Neural progenitor cell (in vitro differentiated cells): ENCODE results near the gene ARMH1.
"Not testable (repeated sequence)": the region's sequence is repeated elsewhere in the genome, so short reads cannot be mapped to it uniquely, and the experiment has no call there.

Experiments
- EZH2 ChIP-seq: fragments of 200-600 bp; sonication (generic); IDR thresholded peaks from 2 replicates; pipeline ENCODE4 v1.6.1; 2017; ENCODE audit warnings: antibody characterized with exemption, mild to moderate bottlenecking, moderate library complexity
- TF ChIP-seq, protein P1 (sequence below): fragments of 200-600 bp; sonication (generic); IDR thresholded peaks from 2 replicates; pipeline ENCODE4 v1.5.1; 2017; ENCODE audit warnings: antibody characterized with exemption, mild to moderate bottlenecking

DNA sequence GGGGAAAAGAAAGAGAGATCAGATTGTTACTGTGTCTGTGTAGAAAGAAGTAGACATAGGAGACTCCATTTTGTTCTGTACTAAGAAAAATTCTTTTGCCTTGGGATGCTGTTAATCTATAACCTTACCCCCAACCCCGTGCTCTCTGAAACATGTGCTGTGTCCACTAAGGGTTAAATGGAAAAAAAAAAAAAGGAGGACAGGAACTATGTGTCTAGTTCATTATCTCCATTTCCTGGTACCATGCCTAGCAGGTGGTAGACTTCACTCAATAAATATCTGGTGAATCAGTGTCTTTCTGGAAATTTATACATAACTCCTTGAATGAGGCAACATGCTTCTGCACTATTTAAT lies 64.4 kb downstream of the ARMH1 start:
- TF ChIP-seq, protein P1, sequence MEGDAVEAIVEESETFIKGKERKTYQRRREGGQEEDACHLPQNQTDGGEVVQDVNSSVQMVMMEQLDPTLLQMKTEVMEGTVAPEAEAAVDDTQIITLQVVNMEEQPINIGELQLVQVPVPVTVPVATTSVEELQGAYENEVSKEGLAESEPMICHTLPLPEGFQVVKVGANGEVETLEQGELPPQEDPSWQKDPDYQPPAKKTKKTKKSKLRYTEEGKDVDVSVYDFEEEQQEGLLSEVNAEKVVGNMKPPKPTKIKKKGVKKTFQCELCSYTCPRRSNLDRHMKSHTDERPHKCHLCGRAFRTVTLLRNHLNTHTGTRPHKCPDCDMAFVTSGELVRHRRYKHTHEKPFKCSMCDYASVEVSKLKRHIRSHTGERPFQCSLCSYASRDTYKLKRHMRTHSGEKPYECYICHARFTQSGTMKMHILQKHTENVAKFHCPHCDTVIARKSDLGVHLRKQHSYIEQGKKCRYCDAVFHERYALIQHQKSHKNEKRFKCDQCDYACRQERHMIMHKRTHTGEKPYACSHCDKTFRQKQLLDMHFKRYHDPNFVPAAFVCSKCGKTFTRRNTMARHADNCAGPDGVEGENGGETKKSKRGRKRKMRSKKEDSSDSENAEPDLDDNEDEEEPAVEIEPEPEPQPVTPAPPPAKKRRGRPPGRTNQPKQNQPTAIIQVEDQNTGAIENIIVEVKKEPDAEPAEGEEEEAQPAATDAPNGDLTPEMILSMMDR, result not testable (repeated sequence)
- not testable (repeated sequence) for TF ChIP-seq EZH2
